NCI-H1694 treated with DMSO at 0.1 percent for 48 hours (cell line): ENCODE results near the gene IDNK.

Experiments used
- DNase-seq: peaks from one replicate; lab custom pipeline; 2025; lab: John Stamatoyannopoulos, UW

The IDNK gene

DNA sequence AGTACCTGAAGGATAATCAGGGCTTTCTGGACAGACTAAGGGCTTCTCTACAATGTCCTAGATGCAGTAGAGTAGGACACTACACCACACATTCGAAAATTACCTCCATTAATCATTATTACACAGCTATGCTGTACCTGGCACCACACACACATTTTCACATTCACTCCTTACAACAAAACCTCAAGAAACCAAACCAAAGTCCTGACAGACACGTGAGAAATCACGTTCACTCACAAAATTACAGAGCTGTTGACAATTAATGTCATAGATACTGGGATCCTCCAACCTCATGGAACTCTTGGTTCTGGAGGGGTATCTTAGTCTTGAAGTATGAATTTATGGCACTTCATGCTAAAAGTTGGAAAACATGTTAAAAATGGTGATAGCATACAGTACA, 68.5 kb downstream of the IDNK start:
- no peak for DNase-seq
